Upper lobe of left lung (tissue), 6 donors: Measurements from ENCODE around the gene DESI2. TPM values are rescaled to one million over a fixed set of nuclear protein-coding genes. Genes with fewer than 3 reads are reported as not detected.

Experiments used
- ATAC-seq, 2 donors: fragments of 200-7000 bp; cut with Tn5 transposase; one replicate each; pipeline ENCODE4 v1.9.1; 2022; ENCODE audit warnings: mild to moderate bottlenecking in 2 of 2, moderate library complexity in 2 of 2; ENCODE audit not compliant: low FRiP score in 2 of 2
- DNase-seq, 2 donors: peaks; one replicate each; pipeline ENCODE4 v3.0.0-alpha.2; 2019 to 2020
- H3K27ac ChIP-seq, 4 donors: fragments of 200-600 bp; sonication (generic); one replicate each; pipeline ENCODE4 v1.5.1; 2016 to 2019
- H3K27me3 ChIP-seq, 4 donors: fragments of 200-600 bp; sonication (generic); one replicate each; pipeline ENCODE4 v1.5.1; 2017 to 2019
- H3K36me3 ChIP-seq, 4 donors: fragments of 200-600 bp; sonication (generic); one replicate each; pipeline ENCODE4 v1.5.1; 2016 to 2019
- H3K4me1 ChIP-seq, 4 donors: fragments of 200-600 bp; sonication (generic); one replicate each; pipeline ENCODE4 v1.5.1; 2018 to 2019
- H3K4me3 ChIP-seq, 4 donors: fragments of 200-600 bp; sonication (generic); one replicate each; pipeline ENCODE4 v1.5.1; 2017 to 2019; ENCODE audit warnings: mild to moderate bottlenecking in 2 of 4, moderate library complexity in 1 of 4
- H3K9me3 ChIP-seq, 4 donors: fragments of 200-600 bp; sonication (generic); one replicate each; pipeline ENCODE4 v1.5.1; 2018 to 2019
- CTCF ChIP-seq, 6 experiments: fragments of 450-650 bp in 4 of 6; fragments of 200-600 bp in 2 of 6; sonication (generic) in 2 of 6; IDR thresholded peaks; one replicate each; pipeline ENCODE4 v1.5.1; 2016 to 2019; ENCODE audit warnings: antibody characterized with exemption in 6 of 6
- EP300 ChIP-seq, 4 donors: sonication (generic); formaldehyde crosslinking; IDR thresholded peaks; one replicate each; pipeline ENCODE4 v1.5.1; 2017; ENCODE audit warnings: antibody characterized with exemption in 4 of 4, control low read depth in 2 of 4
- POLR2A ChIP-seq, 4 donors: fragments of 450-650 bp; IDR thresholded peaks; one replicate each; pipeline ENCODE4 v1.5.1; 2016 to 2017; ENCODE audit warnings: antibody characterized with exemption in 4 of 4, mild to moderate bottlenecking in 2 of 4
- POLR2AphosphoS5 ChIP-seq, 2 donors: sonication (generic); formaldehyde crosslinking; IDR thresholded peaks; one replicate each; pipeline ENCODE4 v1.5.1; 2017; ENCODE audit warnings: antibody characterized with exemption in 2 of 2
- WGBS, 2 donors: methylation state at CpG; one replicate each; pipeline ENCODE4 v1.1.5; 2017 to 2018; 5-methylcytosine and 5-hydroxymethylcytosine counted together
- small RNA-seq, 4 donors: library from RNA; depleted of rRNA; stranded (forward); fragments of <200 nt; gene quantifications; one replicate each; pipeline ENCODE3, GENCODE V24; 2016
- total RNA-seq, 6 donors: library from RNA; depleted of rRNA in 4 of 6; stranded (reverse); fragments of >200 nt in 4 of 6; gene quantifications; one replicate each; pipeline versions ENCODE4 v1.1.0 to v1.2.1, GENCODE V29; 2016 to 2021
- donor health status: DM: no; HTN: no; CAD: no; lungs with moderate emphysema.
- donor health status: DM: no; HTN: yes; CAD: no; lungs with severe emphysema.

The DESI2 gene
- total RNA-seq, 6 donors from 2014 or later: 40.4 to 103 (median 54.5) TPM

GRCh38 chr1:244757091-244757939 is 104.4 kb downstream of the DESI2 start:
- H3K27ac ChIP-seq: peak overlapping the region in 1 of 4 donors; percentile 14
- ATAC-seq: peak in 1 of 2 donors; percentile 54
- no peaks in the 10 kb centered on the region for H3K36me3 ChIP-seq
- H3K9me3 ChIP-seq: no peaks in the 10 kb centered on the region
- H3K4me1 ChIP-seq: peaks cover 0 to 5% (median 0%) of the 10 kb centered on the region in 4 donors
- H3K27me3 ChIP-seq: no peaks in the 10 kb centered on the region
- TF ChIP-seq POLR2AphosphoS5 (IDR thresholded peaks at IDR 0.05): no peak
- TF ChIP-seq POLR2A (IDR thresholded peaks at IDR 0.05): no peak
- TF ChIP-seq EP300 (IDR thresholded peaks at IDR 0.05): no peak
- no peak for TF ChIP-seq CTCF (IDR thresholded peaks at IDR 0.05)
- no peak overlapping the region for H3K4me3 ChIP-seq
- DNase-seq: peak; percentile 27 to 74
- WGBS, 2 donors: 77 to 85% methylated on average over 15 of the region's 15 CpGs

Small RNA genes within 50 kb of the gene (small RNA-seq; reads per million reads assigned to genes)
- gene AL451007.1: 0 reads per million in 4 donors

Other genes starting within 250 kb of the DESI2 start
- gene ADSS2, start 201.2 kb upstream of the DESI2 start, total RNA-seq: 10 to 100 TPM; 26.3 to 70.0 (median 40.4) TPM
- gene CATSPERE, start 191.9 kb upstream of the DESI2 start, total RNA-seq: 1 to 10 TPM in 4 of 6 donors, under 1 TPM in 1, not detected in 1; 0.91 to 2.4 (median 1.4) TPM
- 10 to 100 TPM in 5 of 6 donors, 1 to 10 TPM in 1; 9.4 to 35.3 (median 25.6) TPM for gene COX20, start 182.5 kb downstream of the DESI2 start, total RNA-seq
- gene HNRNPU, start 211.4 kb downstream of the DESI2 start, total RNA-seq: 100 to 1,000 TPM; 213 to 505 (median 304) TPM